HG03432 (cell line): Measurements from ENCODE around the gene NPR2.
A peak's percentile ranks its signal among the peaks of the same experiment; 100 is the strongest.

Experiments used
- ATAC-seq: cut with Tn5 transposase; IDR thresholded peaks from one replicate; pipeline ENCODE4 v1.9.1; 2021; ENCODE audit warnings: mild to moderate bottlenecking, moderate library complexity; ENCODE audit not compliant: unreplicated experiment

NPR2 gene

DNA sequence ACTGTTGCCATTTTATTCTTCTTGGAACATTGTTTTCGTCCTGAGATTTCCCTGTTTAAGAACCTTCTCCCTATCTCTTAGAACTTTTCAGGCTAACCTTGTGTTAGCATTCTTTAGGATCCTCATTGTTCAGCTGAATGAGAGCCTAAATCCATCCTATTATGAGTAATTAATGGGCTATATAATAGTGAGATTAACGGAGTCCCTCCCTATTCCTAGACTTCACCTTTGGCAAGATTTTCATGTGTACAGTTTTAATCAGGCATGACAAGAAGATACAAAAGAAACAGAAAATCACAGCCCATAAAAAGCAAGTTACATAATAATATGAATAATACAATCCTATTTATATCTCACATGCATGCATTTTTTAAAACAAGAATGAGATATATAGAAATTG, 28.2 kb upstream of the NPR2 start:
- ATAC-seq, result no peak

DNA sequence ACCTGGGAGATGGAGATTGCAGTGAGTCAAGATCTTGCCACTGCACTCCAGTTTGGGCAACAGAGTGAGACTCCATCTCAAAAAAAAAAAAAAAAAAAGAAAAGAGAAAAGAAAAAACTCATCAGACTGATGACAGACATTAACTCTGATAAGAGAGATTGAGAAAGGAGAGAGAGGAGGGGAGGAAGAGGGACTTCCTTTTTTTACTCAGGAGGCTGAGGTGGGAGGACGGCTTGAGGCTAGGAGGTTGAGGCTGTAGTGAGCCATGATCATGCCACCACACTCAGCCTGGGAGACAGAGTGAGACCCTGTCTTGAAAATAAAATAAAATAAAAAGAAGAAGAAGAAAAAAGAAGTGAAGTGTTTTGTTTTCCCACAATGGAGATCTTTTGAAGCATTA, 27.6 kb upstream of the NPR2 start:
- no peak for ATAC-seq

DNA sequence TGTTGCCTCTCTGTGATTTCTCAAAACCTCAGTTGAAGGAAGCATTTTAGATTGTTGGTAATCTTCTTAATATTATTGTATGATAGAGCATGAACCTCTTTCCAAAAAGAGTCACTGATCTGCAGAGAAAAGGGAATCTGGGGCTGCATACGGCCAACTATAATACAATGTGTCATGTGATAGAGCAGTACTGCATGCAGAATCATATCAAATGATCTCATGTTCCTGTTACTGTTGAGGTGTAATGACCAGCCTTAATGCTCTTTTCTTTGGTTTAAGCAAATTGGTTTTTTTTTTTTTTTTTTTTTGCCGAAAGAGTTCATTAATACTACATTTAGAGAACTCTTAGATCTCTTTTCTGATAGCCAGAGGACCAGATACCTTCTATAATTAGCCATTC, 24.4 kb upstream of the NPR2 start:
- ATAC-seq, result no peak

DNA sequence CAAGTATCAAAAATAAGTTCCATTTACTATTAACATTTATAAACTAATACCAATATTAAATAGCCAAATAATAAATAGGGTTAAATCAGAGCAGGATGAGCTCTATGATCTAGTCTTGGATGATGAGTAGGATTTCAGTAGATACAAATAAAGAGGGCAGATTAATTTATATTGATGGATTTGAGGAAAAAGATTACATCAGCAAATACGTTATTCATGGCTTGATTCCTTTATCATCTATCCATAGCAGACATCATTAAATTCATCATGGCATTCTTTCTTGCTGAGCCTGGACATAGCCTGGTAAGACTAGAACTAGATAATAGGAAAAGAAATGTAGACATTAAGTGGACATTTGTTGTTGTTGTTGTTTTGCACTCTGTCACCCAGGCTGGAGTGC, 23.9 kb upstream of the NPR2 start:
- no peak for ATAC-seq

DNA sequence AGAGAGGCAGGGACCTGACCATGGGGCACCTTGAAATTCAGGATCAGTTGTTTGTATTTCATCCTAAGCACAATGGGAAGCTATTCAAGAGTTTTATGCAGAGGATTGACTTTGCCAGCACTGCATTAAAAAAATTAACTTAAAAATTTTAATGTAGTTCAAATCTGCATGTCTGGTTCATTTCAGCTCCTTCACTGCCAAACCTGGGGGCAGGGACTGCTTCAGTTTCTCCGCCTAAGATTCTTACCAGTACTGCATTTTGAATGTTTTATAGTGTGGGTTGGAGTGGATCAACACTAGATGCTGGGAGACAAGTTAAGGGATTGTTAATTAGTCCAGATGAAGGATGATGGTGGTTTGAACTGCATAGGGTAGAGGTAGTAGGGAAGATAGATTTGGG, 21.6 kb upstream of the NPR2 start:
- no peak for ATAC-seq

DNA sequence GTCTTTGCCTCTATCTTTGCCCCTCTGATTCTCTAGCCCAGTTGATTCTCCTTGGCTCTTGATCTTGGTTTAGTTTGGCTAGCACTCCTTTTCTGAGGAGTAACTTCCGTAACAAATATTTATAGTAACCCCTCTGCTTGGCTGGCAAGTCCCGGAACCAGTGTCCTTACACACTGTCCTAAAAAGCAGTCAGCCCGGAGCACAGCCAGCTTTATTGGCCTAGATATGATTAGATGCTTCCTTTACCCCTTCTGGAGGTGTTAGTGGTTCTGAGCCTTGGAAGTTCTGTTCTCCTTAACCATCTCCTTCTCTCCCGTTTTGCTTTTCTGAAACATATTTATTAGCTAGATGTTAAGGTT, 20.3 kb upstream of the NPR2 start:
- ATAC-seq, result no peak

DNA sequence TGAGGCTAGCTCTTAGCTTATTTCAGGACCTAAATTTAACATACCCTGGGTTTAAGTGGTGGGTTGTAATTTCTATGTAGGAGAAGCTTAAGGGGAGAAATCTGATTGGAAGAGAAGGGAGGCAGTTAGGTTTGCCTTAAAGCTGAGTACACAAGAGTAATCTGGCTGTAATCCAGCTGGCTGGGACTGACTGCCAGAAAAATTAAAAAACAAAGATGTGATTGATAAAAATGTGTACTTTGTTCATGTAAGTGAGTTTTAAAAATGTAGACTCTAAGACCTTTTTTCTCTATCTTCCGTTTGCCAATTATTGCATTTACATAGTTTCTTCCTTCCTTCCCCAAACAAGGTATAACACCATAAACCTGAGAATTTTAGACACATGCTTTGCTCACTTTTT, 19.9 kb upstream of the NPR2 start:
- ATAC-seq, result no peak

DNA sequence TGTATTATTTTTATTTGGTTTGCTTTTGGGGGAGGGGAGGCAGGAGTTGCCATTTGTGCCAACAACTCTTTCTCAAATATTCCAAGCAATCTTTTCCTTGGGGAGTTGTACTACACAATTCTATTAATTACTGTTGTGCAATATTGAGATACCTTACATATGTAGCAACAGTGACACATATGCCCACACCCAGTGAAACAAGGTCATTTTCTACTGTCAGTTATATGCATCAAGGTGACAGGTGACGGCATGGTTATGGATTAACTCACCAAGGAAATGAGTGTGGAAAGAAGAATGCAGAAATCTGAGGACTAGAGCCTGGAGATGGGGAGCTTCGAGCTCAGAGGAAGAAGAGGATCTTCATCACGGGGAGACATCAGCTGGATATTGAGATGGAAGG, 19.4 kb upstream of the NPR2 start:
- no peak for ATAC-seq

DNA sequence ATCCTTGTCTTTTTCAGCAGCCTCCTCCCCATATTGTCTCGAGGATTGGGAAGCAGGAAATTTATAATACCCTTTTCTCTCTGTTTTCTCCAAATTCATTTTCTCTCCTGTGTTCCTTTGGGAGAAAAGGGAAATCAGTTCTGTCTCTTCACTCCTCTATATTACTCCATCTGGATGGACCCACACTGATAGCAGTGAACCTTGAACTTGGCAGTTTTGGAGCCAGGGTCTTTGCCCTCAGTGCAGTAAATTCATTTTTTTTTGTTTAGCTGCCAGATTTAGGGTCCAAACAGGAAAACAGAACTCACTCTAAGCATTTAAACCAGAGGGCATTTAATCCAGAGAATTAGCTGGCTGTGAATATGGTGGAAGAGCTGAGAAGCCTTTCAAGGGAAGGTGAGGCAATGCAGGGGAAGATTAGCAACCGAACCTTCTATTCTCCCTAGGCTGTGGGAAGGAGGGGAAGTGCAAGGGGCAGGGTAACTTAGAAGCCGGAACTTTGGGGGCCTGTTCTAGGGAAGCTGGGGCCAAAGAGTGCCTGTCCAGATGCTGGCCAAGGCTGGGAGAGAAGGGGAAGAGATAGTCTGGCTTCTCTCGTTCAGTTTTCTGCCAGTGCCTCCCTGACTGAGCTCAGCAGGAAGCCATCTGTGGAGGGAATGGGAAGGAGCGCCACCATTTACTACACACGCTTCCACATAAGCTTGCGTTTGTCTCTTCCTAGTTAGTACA, 16.3 kb upstream of the NPR2 start:
- no peak for ATAC-seq

DNA sequence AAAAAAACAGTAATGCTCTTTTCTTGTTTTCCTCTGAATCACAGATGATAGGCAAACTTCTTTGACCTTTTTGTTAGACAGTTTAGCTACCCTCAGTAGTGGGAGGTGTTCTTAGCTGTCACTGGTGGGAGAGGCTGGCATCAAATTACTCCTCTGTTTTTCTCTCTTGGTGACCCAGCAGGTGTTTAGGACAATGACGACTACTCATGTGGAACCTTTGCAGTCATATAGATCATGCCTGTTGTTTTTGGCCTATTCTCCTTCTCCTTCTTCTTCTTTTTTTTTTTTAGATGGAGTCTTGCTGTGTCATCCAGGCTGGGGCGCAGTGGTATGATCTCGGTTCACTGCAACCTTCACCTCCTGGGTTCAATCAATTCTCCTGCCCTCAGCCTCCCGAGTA, 15.4 kb upstream of the NPR2 start:
- no peak for ATAC-seq

DNA sequence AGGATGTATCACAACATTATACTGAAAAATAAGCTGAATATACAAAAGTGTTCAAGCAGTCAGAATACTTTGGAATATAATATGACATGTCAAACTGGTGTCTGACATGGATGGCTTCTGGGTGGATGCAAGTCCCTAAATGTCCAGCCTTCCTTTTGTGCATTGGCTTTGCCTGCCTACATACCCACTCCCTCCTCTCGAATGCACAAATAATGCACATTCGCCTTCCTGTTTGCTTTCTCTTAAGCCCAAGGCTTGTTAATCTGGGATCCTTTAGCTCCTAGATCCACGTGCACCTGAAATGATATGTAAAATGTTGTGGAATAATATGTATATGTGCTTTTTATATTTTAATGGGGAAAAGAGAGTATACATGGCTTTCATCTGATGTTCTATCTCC, 12.9 kb upstream of the NPR2 start:
- no peak for ATAC-seq

DNA sequence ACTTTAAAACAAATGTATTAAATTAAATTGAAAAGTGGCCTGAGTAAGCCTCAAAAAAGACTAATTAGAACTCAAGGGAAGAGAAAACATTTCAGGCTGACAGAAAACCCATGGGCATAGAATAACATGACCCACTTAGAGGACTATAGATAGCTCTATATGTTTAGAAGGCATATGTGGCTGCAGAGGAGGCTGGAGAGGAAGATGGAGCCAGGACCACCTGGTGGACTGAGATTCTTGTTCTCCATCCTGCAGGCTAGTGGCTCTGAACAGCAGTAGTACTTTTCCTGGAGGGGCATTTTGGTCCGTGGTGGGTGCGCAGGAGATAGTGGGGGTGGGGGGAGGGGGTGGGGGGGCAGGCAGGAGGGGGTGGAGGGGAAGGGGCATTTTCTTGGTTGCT, 10.3 kb upstream of the NPR2 start:
- no peak for ATAC-seq

DNA sequence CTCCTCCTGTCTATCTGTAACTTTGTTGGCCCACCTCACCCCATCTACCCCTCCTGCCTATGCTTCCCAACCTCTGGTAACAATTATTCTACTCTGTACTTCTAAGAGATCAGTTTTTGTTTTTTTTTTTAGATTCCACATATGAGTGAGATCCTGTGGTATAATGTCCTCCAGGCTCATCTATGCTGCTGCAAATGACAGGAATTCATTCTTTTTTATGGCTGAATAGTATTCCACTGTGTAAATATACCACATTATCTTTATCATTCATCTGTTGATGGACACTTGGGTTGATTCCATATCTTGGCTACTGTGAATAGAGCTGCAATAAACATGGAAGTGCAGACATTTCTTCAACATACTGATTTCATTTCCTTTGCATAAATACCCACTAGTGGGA, 8.0 kb upstream of the NPR2 start:
- ATAC-seq, result no peak

DNA sequence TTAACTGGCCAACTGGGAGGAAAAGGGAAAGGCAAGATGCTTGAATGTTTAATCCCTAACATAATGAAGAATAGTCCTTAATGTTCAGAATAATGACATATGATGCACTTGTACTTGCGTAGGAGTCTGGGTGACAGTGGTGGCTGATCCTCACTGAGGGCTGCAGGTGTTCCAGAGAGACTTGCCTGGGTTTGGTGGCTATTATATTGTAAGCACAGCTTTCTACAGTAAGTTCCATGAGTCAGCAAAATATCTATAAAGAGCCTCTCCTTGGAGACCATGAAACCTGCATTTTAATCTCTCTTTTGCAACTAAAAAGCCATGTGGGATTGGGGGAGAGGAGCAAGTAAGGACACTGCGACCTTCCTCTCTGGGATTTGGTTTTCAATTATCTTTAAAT, 1.9 kb upstream of the NPR2 start:
- no peak for ATAC-seq

DNA sequence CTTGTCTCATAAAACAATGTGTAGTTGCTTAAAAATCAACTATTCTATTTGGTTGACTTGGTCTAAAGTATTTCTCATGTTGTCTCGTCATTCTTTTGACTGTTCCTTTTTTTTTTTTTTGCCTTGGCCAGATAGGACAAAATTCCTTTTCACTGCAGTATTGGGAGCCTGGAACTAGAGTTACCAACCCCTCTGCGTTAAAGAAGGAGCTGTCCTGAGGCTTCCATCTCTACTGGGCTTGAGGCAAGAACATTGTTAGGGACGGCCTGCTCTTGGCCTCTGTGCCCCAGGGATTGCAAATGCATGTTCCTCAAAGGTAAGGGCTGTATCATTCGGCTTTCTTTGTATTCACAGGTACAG, 1.4 kb upstream of the NPR2 start:
- ATAC-seq, result no peak

DNA sequence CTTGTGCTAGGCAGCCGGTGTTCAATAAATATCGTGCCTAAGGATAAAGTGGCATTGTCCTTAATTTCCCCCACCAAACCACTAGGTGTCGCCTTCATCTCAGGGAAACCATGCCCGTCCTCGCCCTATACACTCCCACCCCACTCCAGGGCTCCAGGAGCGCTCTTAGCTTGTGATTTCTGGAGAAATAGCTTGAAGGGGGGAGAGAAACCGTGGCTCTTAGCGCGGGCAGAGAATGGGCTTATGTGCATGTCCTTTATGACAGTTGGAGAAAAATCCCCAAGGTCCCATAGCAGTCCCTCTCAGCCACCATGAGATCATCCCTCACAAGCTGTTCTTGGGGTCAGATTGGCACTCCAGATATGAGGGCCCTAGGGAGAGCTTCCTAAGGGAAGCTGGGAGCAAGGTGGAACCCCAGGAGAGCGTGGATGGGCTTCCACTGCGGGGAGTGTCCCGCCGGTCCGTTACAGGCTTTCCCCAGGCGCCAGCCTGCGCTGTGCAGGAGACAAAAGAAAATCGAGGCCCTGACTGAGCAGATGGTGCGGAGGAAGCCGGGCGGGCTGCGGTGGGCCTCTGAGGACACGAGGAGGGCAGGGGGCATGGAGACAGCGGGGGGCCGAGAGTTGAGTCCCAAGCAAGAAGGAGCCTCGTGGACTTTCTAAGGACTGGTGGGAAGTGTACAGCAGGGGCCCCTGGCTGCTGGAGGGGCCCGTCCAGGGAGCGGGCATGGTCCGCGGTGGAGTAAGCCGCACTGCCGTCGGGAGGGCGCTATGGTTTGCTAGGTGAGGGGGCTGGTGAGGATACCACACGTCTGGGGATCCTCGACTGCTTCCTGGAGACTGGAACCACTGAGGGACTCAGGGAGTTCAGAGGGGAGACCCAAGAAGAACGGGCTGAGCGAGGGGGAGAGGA, 750 bp upstream of the NPR2 start:
- ATAC-seq, result peak; percentile 61

DNA sequence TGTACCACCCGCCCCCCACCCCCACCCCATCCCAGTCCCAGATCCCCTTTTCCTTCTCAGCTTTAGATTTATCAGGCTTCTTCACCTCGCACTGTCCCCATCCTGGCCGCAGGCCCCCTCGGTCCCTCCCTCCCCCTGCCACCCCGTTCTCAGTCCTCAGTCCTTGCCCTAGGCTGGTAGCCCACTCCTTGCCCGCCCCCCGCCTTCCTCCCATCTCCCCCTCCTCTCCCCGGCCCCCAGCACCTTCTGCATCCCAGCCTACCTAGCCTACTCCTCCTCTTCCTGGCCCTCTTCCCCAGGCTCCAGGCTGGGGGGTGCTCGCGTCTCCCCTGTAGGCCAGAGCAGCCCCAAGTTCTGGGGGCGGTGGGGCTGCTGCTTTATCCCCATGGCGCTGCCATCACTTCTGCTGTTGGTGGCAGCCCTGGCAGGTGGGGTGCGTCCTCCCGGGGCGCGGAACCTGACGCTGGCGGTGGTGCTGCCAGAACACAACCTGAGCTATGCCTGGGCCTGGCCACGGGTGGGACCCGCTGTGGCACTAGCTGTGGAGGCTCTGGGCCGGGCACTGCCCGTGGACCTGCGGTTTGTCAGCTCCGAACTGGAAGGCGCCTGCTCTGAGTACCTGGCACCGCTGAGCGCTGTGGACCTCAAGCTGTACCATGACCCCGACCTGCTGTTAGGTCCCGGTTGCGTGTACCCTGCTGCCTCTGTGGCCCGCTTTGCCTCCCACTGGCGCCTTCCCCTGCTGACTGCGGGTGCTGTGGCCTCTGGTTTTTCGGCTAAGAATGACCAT, 828 bp downstream of the NPR2 start:
- ATAC-seq, result no peak

DNA sequence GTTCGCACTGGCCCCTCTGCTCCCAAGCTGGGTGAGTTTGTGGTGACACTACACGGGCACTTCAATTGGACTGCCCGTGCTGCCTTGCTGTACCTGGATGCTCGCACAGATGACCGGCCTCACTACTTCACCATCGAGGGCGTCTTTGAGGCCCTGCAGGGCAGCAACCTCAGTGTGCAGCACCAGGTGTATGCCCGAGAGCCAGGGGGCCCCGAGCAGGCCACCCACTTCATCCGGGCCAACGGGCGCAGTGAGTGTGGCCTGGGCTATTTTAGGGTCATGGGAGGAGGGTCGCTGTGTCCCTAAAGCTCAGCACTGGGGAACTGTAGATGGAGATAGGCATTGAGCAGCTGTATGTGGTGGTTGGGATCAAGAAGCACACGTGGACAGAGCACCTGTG, 1.4 kb downstream of the NPR2 start:
- ATAC-seq, result no peak

DNA sequence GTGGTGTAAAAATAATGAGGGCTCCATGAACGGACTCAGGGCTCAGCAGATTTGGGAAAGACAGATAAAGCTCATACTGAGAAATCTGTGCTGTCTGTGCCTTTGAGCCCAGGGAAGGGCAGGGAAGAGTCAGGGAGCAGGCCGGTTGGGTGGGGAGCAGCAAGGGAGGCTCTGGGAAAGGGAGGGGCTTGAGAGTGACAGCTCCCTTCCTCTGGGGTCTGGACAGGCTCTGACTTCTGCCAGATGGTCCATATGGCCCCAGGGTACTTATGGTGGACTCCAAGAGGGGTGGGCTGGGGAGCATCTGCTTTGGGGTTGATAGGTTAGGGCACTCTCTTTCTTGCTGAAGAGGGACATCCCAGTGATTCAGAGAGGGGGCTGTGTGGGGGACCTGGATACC, 2.1 kb downstream of the NPR2 start:
- no peak for ATAC-seq

DNA sequence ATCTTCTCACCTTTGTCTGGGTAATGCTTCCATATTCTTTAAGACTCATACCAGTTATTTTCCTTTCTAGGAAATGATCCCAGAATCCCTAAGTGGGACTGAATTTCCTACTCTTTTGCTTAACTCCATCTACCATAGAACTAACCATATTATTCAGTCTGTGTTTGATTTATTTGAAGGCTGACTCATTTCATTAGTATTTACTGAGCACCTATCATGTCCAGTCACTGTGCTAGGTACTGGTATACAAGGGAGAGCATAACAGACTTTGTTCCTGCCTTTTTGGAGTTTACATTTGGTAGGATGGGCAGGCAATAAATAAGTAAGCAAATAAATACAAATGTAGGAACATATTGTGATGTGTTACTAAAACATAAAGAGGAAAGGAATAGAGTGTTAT, 4.3 kb downstream of the NPR2 start:
- no peak for ATAC-seq

DNA sequence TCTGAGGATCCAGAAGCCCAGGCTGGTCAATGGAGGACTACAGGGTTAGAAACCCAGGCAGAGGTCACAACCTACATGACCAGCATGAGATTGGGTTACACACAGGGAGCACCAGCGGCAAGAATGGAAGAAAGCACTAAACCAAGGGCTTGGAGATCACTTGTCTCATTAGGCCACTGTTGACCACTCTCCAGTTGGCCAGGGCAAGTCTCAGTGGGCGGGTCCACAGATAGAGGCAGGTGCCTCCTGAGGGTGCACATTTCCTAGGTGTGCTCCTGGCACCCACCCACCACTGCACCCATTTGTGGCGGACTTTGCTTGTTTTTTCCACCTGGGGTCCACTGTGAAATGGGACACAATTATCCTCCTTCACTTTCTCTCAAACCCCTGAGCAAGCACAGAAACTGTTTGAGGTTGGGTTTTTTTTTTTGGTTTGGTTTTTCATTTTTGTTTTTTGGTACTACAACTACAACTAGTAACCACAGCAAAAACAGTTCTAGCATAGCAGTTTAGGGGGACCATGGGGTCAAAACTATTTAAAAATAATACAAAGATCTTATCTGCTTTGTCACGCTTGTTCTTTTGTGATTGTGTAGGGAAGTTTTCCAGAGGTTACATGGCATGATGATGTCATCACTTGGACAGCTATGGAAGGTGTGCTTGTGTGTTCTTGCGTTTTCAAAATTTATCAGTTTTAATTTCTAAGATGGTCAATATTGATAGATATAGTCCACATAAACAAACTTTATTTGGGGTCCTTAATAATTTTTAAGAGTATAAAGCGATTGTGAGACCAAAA, 6.1 kb downstream of the NPR2 start:
- ATAC-seq, result no peak
